ENCODE measurements around the gene MXRA7. TPM values are rescaled to one million over a fixed set of nuclear protein-coding genes. Genes with fewer than 3 reads are reported as not detected.

The MXRA7 gene
- total RNA-seq, 2 experiments from 2014 or later, result 11.4 to 12.1 TPM

DNA sequence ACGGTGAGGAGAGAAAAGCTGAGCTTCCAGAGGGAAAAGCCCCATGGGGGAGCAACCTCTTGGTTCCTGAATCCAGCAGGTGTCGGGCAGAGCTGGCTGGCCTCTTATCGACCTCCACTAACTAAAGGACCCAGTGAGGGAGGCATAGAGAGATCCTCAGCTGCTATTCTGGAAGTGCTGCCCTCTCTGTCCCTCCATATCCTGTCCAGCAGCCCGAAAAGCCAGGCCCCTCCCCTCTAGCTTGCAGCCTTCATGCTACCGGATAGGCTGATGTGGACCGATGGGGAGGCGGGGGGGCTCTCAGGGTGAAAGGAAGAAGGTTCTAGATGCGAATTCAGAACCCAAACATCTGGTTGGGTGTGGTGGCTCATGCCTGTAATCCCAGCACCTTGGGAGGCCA, 24.9 kb downstream of the MXRA7 start:
- ChIA-PET CTCF (no interaction called here), POLR2A (no interaction called here)
- Mint-ChIP-seq H3K36me3 (ENCODE audit: low read depth) (no peaks in the 10 kb centered on the region), H3K27ac (no peak overlapping the region), H3K4me3 (no peak overlapping the region), H3K27me3 (no peaks in the 10 kb centered on the region), H3K4me1 (ENCODE audit: low read depth) (peaks cover 11% of the 10 kb centered on the region), H3K9me3 (no peaks in the 10 kb centered on the region)
- no peak for TF ChIP-seq CTCF (IDR thresholded peaks at IDR 0.05)
- Histone ChIP-seq H3K27ac (ENCODE audit: low read depth in 1 of 2, low read length in 2 of 2) (no peak overlapping the region), H3K27me3 (ENCODE audit: control insufficient read depth in 1 of 2, insufficient read depth in 2 of 2, low read length in 2 of 2) (no peaks in the 10 kb centered on the region), H3K4me3 (ENCODE audit: low read length) (no peak overlapping the region), H3K36me3 (ENCODE audit: insufficient read depth, low read length) (no peaks in the 10 kb centered on the region), H3K9me3 (ENCODE audit: control insufficient read depth in 1 of 2, insufficient read depth in 1 of 2, low read length in 2 of 2) (no peaks in the 10 kb centered on the region), H3K4me1 (ENCODE audit: insufficient read depth, low read length) (peaks cover 25% of the 10 kb centered on the region)
- intact Hi-C loops (cut with DNase I, micrococcal nuclease), result no loop called here
- DNase-seq, result no peak
- ATAC-seq (ENCODE audit: poor library complexity), result no peak

DNA sequence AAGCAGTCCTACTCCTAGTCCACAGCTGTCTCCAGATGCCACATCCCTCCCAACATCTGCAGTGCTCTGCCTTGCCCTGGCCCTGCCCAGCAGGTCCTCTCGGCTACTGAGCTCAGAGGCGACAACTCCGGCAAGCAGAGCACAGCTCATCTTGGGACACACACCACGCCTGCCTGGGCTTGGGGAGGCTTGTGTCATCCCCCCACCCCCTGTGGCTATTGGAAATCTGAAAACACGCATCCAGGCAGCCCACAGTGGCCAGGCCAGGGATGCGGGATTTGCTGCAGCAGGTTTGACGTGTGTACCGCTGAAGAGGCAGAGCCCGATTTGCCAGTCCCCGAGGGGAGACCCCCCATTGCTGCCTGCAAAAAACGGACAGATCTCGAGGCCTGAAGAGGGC, 25.4 kb downstream of the MXRA7 start:
- H3K36me3 Mint-ChIP-seq (ENCODE audit: low read depth), result no peaks in the 10 kb centered on the region
- Histone ChIP-seq H3K4me1 (ENCODE audit: insufficient read depth, low read length) (peaks cover 25% of the 10 kb centered on the region), H3K27ac (ENCODE audit: low read depth in 1 of 2, low read length in 2 of 2) (no peak overlapping the region), H3K4me3 (ENCODE audit: low read length) (no peak overlapping the region), H3K27me3 (ENCODE audit: control insufficient read depth in 1 of 2, insufficient read depth in 2 of 2, low read length in 2 of 2) (no peaks in the 10 kb centered on the region), H3K9me3 (ENCODE audit: control insufficient read depth in 1 of 2, insufficient read depth in 1 of 2, low read length in 2 of 2) (no peaks in the 10 kb centered on the region), H3K36me3 (ENCODE audit: insufficient read depth, low read length) (no peaks in the 10 kb centered on the region)
- no peak for TF ChIP-seq CTCF (IDR thresholded peaks at IDR 0.05)
- H3K4me1 Mint-ChIP-seq (ENCODE audit: low read depth), result peaks cover 11% of the 10 kb centered on the region
- POLR2A ChIA-PET, result no interaction called here
- H3K9me3 Mint-ChIP-seq, result no peaks in the 10 kb centered on the region
- H3K4me3 Mint-ChIP-seq, result no peak overlapping the region
- ATAC-seq (ENCODE audit: poor library complexity), result no peak
- intact Hi-C loops (cut with DNase I, micrococcal nuclease), result no loop called here
- H3K27ac Mint-ChIP-seq, result no peak overlapping the region
- H3K27me3 Mint-ChIP-seq, result no peaks in the 10 kb centered on the region
- CTCF ChIA-PET, result no interaction called here
- no peak for DNase-seq

DNA sequence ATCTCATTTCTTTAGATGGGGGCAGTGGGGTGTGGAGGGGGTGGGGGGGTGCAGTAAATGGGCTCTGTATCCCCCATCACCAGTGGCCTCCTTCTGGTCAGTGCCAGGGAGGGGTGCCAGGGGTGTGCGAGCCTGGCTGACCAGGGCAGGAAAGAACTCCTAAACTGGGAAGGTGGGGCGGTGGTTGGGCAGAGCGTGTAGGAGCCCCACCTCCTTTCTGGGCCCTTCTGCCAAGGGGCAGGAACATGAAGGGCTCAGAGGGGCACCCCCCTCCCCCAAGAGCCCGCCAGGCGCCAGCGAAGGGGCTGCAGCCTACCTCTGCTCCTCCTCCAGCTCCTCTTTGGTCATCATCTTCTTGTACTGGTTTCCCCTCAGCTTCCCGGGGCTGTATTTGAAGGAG, 26.0 kb downstream of the MXRA7 start:
- H3K36me3 Mint-ChIP-seq (ENCODE audit: low read depth), result no peaks in the 10 kb centered on the region

More for the DNA sequence above, 26.0 kb downstream of the MXRA7 start:
- Histone ChIP-seq H3K4me3 (ENCODE audit: low read length) (no peak overlapping the region), H3K27ac (ENCODE audit: low read depth in 1 of 2, low read length in 2 of 2) (no peak overlapping the region), H3K27me3 (ENCODE audit: control insufficient read depth in 1 of 2, insufficient read depth in 2 of 2, low read length in 2 of 2) (no peaks in the 10 kb centered on the region), H3K9me3 (ENCODE audit: control insufficient read depth in 1 of 2, insufficient read depth in 1 of 2, low read length in 2 of 2) (no peaks in the 10 kb centered on the region), H3K4me1 (ENCODE audit: insufficient read depth, low read length) (peaks cover 25% of the 10 kb centered on the region), H3K36me3 (ENCODE audit: insufficient read depth, low read length) (no peaks in the 10 kb centered on the region)
- CTCF ChIA-PET, result no interaction called here
- no peaks in the 10 kb centered on the region for H3K27me3 Mint-ChIP-seq
- ATAC-seq (ENCODE audit: poor library complexity) (no peak), DNase-seq (no peak)
- H3K27ac Mint-ChIP-seq, result no peak overlapping the region
- no peak overlapping the region for H3K4me3 Mint-ChIP-seq
- POLR2A ChIA-PET, result no interaction called here
- TF ChIP-seq CTCF (IDR thresholded peaks at IDR 0.05), result no peak
- H3K4me1 Mint-ChIP-seq (ENCODE audit: low read depth), result peaks cover 11% of the 10 kb centered on the region
- no peaks in the 10 kb centered on the region for H3K9me3 Mint-ChIP-seq
- intact Hi-C loops (cut with DNase I, micrococcal nuclease), result loop anchor here in 1 of 2 experiments (5.0 kb wide), 1 partner anchor 62 kb away; no protein-coding TSS in a partner anchor

Measured in CD4-positive, alpha-beta T cell (primary cell).